ENCODE results near the gene MOGAT1.

The MOGAT1 gene, protein sequence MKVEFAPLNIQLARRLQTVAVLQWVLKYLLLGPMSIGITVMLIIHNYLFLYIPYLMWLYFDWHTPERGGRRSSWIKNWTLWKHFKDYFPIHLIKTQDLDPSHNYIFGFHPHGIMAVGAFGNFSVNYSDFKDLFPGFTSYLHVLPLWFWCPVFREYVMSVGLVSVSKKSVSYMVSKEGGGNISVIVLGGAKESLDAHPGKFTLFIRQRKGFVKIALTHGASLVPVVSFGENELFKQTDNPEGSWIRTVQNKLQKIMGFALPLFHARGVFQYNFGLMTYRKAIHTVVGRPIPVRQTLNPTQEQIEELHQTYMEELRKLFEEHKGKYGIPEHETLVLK

GRCh38 chr2:222671259-222672067 is at the start of gene MOGAT1:
MOGAT1 (plus strand) TSS chr2:222671658; CDS start chr2:222671786, 128 bp downstream.
- DNase-seq (ENCODE audit: low read depth), result no peak

DNA sequence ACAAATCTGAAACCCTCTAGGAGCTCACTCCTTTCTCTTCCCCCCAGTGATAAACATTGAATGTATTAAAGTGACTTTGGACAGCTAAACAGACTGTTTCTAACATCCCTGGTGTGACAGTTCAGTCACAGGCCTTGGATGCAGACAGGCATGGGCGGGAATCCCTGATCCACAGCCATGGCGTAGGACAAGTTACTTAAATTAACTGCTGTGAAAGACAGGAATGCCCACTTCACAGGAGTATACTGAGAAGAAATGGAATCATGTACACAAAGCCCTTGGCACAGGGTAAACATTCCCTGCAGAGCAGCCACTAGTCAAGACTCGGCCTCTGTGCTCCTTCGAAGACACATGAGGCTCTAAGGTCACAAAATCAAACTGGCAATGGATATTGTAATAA is 49.6 kb upstream of the MOGAT1 start:
- no peak for DNase-seq (ENCODE audit: low read depth)

- DNase-seq (ENCODE audit: low read depth), result no peak
Observed at GRCh38 chr2:222622910-222623309, 48.5 kb upstream of the MOGAT1 start.

DNA sequence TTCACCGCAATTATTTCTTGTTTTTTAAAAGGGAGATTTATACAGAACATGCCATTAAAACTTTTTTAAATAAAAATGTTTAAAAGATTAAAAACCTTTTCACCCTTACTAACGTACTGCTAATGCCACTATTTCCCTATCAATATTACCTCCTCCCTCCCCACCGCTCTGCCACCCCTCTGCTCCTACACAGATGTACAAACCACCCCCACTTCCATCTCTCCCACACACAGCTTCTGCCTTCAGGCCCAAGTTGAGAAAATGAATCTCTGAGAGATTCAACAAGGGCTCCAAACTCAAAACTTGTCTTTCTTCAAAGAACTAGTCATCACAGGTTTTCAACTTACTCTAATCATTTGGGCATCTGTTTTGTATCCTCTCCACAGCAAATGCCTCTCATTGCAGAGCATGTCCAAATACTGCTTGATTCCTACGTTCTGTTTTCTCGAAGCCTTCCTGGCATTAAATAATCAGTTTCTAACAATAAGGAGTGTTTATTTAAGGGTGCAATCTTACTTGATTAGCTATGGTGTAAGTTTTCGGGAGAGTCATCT is 47.6 kb upstream of the MOGAT1 start:
- no peak for DNase-seq (ENCODE audit: low read depth)

DNA sequence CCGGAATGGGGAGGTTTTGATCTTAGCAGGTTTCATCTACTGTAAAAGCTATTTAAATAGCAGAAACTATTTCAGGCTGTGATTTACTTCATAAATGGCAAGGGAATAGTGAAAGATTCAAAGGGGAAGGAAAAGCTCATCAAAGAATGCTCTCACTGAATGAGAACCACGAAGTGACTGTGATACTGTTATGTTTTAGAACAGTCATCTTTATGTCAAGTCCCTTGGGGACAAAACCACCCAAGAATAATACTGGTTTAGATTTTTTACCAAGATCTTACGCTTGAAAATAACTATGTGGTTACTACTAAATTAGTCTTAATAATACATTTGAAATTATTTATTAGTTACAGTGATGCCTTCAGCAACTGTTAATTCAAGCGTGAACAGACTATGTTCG is 43.7 kb upstream of the MOGAT1 start:
- no peak for DNase-seq (ENCODE audit: low read depth)

DNA sequence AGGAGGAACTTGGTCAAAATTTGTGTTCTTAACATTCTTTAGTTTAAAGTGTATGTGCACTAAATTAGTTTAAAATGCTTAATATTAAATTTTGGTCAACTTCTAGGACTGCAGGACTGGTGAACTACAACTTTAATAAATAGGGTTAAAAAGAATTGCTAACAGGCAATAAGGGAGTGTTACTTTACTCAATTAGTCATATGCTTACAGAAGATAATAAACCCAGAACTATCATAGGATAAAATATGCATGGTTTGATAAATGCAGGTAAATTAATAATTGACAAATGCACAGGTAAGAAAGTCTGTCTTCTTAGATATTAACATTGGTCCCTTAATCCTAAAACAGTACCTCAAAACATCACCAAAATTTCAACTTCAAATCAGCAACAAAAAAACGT is 36.2 kb upstream of the MOGAT1 start:
- DNase-seq (ENCODE audit: low read depth), result no peak

DNA sequence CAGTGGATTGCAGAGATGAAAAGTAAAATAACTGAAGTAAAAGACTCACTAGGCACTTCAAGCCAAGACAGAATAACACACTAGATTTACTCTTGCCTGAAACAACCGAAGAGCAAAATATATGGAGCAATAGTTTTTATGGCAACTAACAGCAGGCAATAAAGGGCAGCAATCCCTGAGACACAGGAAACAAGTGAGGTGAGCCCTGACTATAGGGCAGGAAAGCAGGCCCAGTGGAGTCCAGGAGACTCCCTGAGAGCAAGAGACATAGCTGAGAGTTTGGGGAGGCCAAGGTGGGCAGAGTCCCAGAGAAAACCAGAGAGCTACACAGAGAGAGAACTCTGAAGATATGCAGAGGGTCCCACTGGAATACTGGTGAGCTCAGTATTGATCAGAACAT is 34.4 kb upstream of the MOGAT1 start:
- no peak for DNase-seq (ENCODE audit: low read depth)

GRCh38 chr2:222641336-222641735 is 30.1 kb upstream of the MOGAT1 start:
- no peak for DNase-seq (ENCODE audit: low read depth)

- no peak for DNase-seq (ENCODE audit: low read depth)
Observed at GRCh38 chr2:222643134-222643533, 28.3 kb upstream of the MOGAT1 start.

- no peak for DNase-seq (ENCODE audit: low read depth)
Observed at GRCh38 chr2:222646008-222646407, 25.4 kb upstream of the MOGAT1 start.

GRCh38 chr2:222649801-222650200 is 21.7 kb upstream of the MOGAT1 start:
- DNase-seq (ENCODE audit: low read depth), result no peak

- DNase-seq (ENCODE audit: low read depth), result no peak
Observed at GRCh38 chr2:222651718-222652418, 19.6 kb upstream of the MOGAT1 start.

GRCh38 chr2:222652491-222653255 is 18.8 kb upstream of the MOGAT1 start:
- DNase-seq (ENCODE audit: low read depth), result no peak

GRCh38 chr2:222653280-222653679 is 18.2 kb upstream of the MOGAT1 start:
- no peak for DNase-seq (ENCODE audit: low read depth)

- DNase-seq (ENCODE audit: low read depth), result peak; percentile 90
Observed at GRCh38 chr2:222655787-222656525, 15.5 kb upstream of the MOGAT1 start, which contains the start of gene FARSB. FARSB (minus strand) TSS chr2:222656092; CDS start chr2:222656073, 19 bp downstream.

DNA sequence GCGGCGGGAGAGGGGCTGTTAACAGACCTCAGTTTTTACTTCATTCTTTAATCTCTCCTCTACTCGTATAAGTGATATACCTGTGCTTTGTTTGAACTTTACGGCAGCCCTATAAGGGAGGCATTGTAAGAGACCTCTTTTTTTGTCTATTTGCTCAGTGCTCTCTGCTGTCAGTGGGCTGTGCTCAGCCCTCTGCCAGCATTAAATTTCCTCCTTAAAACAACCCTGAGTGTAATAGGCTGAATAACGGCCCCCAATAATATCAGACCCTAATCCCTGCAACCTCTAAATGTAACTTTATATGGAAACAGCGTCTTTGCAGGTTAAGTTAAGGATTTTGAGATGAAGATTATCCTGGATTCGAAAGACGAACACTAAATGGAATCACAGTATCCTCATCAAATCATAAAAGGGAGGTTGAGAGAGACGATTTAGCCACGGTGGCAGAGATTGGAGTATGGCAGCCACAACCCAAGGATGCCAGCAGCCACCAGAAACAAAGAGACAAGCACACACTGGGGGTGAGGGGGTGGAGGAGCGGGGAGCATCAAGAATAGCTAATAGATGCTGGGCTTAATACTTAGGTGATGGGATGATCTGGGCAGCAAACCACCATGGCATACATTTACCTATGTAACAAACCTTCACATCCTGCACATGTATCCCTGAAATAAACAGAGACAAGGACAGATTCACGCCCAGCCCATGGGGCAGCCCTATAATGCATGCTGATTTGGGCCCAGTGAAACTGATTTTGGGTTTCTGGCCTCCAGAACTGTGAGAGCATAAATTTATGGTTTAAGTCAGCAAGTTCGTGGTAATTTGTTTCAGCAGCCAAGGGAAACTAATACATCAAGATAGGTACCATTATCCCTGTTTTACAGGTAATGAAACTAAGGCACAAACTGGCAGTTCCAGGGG is 14.7 kb upstream of the MOGAT1 start:
- DNase-seq (ENCODE audit: low read depth), result no peak

- no peak for DNase-seq (ENCODE audit: low read depth)
Observed at GRCh38 chr2:222663479-222663878, 8.0 kb upstream of the MOGAT1 start.

DNA sequence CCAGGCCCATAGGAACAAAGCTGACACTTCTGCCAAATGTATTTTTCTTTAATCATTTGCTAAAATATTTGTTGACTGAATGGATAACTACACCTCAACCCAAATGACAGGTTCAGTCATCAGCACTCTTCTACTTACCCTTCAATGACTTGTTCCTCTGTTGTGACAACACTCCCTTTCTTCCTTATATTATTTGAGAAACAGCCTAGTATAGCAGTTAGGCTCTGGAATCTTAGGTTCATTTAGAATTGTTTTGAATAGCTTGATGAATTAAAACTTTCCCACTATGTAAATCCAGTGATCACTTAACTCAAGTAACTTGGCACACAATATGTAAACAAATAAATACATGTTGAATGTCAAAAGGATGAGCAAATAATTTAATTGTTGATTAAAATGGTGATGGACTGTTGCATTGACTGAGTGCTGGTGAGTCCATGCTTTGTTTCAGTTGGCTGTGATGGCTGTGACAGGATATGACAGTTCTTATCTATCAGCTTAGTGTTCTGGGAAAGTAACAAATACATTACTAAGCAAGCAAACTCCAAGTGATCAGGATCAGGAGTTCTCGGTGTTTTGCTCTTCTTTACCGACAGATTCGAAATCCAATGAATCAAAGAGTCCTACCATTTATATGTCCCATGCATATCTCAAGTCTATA is 2.8 kb upstream of the MOGAT1 start:
- no peak for DNase-seq (ENCODE audit: low read depth)

GRCh38 chr2:222669353-222669752 is 2.1 kb upstream of the MOGAT1 start:
- DNase-seq (ENCODE audit: low read depth), result no peak
